ENCODE data around the gene HEATR5B.

DNA sequence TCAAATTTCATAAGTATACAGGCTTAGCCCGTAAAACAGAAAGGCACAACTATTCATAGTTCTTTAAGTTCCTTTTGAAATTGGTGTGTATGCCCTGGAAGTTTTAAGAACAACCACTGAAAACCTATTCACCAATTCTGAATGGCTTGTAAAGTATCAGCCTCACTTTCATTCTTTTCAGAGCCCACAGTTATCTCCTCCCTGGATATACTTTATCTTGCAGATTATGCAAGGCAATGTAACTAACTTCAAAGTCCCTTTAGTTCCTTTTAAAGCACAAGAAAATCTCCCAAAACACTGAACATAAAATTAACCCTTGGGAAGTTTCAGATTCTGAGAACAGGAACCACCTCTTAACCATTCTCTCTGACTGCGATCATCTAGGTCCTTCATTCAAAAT lies 119.0 kb downstream of the HEATR5B start:
- TF ChIP-seq FOXM1 (IDR thresholded peaks at IDR 0.05; ENCODE audit: low read depth) (no peak), FOXM1 (CRISPR knock-in tag; IDR thresholded peaks at IDR 0.05; ENCODE audit: low read depth) (no peak), SRSF1 (IDR thresholded peaks at IDR 0.05; ENCODE audit: low read depth, low read length) (no peak), ZNF165 (CRISPR knock-in tag; IDR thresholded peaks at IDR 0.05; ENCODE audit: borderline replicate concordance) (no peak), HSF4 (CRISPR knock-in tag; IDR thresholded peaks at IDR 0.05; ENCODE audit: borderline replicate concordance) (no peak), CTCF (IDR thresholded peaks at IDR 0.05 in 2 of 3, conservative IDR thresholded peaks at IDR 0.05 in 1 of 3; ENCODE audit: insufficient read depth in 2 of 3, low read depth in 1 of 3, low read length in 3 of 3) (no peak), ZBTB7A (IDR thresholded peaks at IDR 0.05; ENCODE audit: borderline replicate concordance, control insufficient read depth, low read depth, low read length) (no peak), SMAD1 (IDR thresholded peaks at IDR 0.05; ENCODE audit: low read depth, low read length, partially characterized antibody) (no peak), CEBPB (tag; IDR thresholded peaks at IDR 0.05) (no peak)
